ENCODE measurements around the gene NOTCH2. TPM values are rescaled to one million over a fixed set of nuclear protein-coding genes. Genes with fewer than 3 reads are reported as not detected.

The NOTCH2 gene
- total RNA-seq, 3 donors from 2014 or later: 106 to 148 (median 123) TPM

- Histone ChIP-seq H3K27me3 (no peaks in the 10 kb centered on the region), H3K36me3 (peaks cover 17% of the 10 kb centered on the region), H3K4me1 (no peaks in the 10 kb centered on the region), H3K9me3 (no peaks in the 10 kb centered on the region), H3K27ac (no peak overlapping the region), H3K4me3 (no peak overlapping the region)
- no peak for DNase-seq (ENCODE audit: low spot score in 2 of 2)
- intact Hi-C loops (cut with DNase I; ENCODE audit: low total_unique reads): no loop called here
- TF ChIP-seq CTCF (IDR thresholded peaks at IDR 0.05) (no peak), POLR2A (IDR thresholded peaks at IDR 0.05) (no peak), POLR2AphosphoS5 (IDR thresholded peaks at IDR 0.05) (no peak)
Measured at GRCh38 chr1:119940697-119941096, 128.8 kb downstream of the NOTCH2 start.

GRCh38 chr1:119937198-119937597, 132.3 kb downstream of the NOTCH2 start:
- H3K36me3 ChIP-seq: peaks cover 35% of the 10 kb centered on the region
- no peak for TF ChIP-seq POLR2AphosphoS5 (IDR thresholded peaks at IDR 0.05)
- TF ChIP-seq CTCF (IDR thresholded peaks at IDR 0.05): no peak
- TF ChIP-seq POLR2A (IDR thresholded peaks at IDR 0.05): no peak

GRCh38 chr1:119935915-119936314, 133.5 kb downstream of the NOTCH2 start:
- TF ChIP-seq POLR2AphosphoS5 (IDR thresholded peaks at IDR 0.05): no peak
- TF ChIP-seq CTCF (IDR thresholded peaks at IDR 0.05): no peak
- no peak for TF ChIP-seq POLR2A (IDR thresholded peaks at IDR 0.05)
- Histone ChIP-seq H3K27me3 (no peaks in the 10 kb centered on the region), H3K4me3 (no peak overlapping the region), H3K4me1 (no peaks in the 10 kb centered on the region), H3K27ac (no peak overlapping the region), H3K36me3 (peaks cover 35% of the 10 kb centered on the region), H3K9me3 (peaks cover 0 to 10% of the 10 kb centered on the region in 2 donors)
- intact Hi-C loops (cut with DNase I; ENCODE audit: low total_unique reads): loop anchor here (5.0 kb wide), 1 partner anchor 194 kb away; no protein-coding TSS in a partner anchor
- DNase-seq (ENCODE audit: low spot score in 2 of 2): no peak

More at GRCh38 chr1:119937198-119937597, 132.3 kb downstream of the NOTCH2 start:
- intact Hi-C loops (cut with DNase I; ENCODE audit: low total_unique reads): loop anchor here (5.0 kb wide), 1 partner anchor 195 kb away; no protein-coding TSS in a partner anchor
- no peak overlapping the region for H3K4me3 ChIP-seq
- no peaks in the 10 kb centered on the region for H3K27me3 ChIP-seq
- no peak overlapping the region for H3K27ac ChIP-seq
- H3K9me3 ChIP-seq: peaks cover 0 to 10% of the 10 kb centered on the region in 2 donors
- no peak for DNase-seq (ENCODE audit: low spot score in 2 of 2)
- H3K4me1 ChIP-seq: no peaks in the 10 kb centered on the region

DNA sequence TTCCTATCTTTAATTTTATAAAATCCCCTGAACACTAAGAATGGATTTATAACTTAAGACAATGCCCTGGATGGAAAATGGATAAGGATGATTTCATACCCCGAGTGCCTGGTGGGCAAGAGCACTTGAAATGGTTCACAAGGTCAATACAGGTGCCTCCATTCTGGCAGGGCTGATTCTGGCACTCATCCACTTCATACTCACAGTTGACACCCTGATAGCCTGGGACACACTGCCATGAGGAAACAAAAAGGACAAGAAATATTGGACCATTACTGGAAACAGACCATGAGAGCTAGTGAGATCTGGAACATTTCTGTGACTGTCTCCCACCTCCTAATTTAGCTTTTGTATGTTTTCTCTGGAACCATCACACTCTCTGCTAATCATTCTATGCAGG, 134.1 kb downstream of the NOTCH2 start:
- Histone ChIP-seq H3K4me1 (no peaks in the 10 kb centered on the region), H3K4me3 (no peak overlapping the region), H3K27me3 (no peaks in the 10 kb centered on the region), H3K9me3 (peaks cover 0 to 10% of the 10 kb centered on the region in 2 donors), H3K27ac (no peak overlapping the region), H3K36me3 (peaks cover 35% of the 10 kb centered on the region)
- TF ChIP-seq CTCF (IDR thresholded peaks at IDR 0.05): no peak
- TF ChIP-seq POLR2A (IDR thresholded peaks at IDR 0.05): no peak
- no peak for TF ChIP-seq POLR2AphosphoS5 (IDR thresholded peaks at IDR 0.05)
- intact Hi-C loops (cut with DNase I; ENCODE audit: low total_unique reads): loop anchor here (5.0 kb wide), 1 partner anchor 193 kb away; no protein-coding TSS in a partner anchor
- no peak for DNase-seq (ENCODE audit: low spot score in 2 of 2)

GRCh38 chr1:119933397-119933796, 136.1 kb downstream of the NOTCH2 start:
- no peak for DNase-seq (ENCODE audit: low spot score in 2 of 2)
- H3K9me3 ChIP-seq: peaks cover 0 to 10% of the 10 kb centered on the region in 2 donors
- no peak overlapping the region for H3K27ac ChIP-seq
- intact Hi-C loops (cut with DNase I; ENCODE audit: low total_unique reads): no loop called here
- H3K4me3 ChIP-seq: no peak overlapping the region
- H3K36me3 ChIP-seq: peaks cover 30% of the 10 kb centered on the region
- H3K27me3 ChIP-seq: no peaks in the 10 kb centered on the region
- H3K4me1 ChIP-seq: no peaks in the 10 kb centered on the region
- TF ChIP-seq CTCF (IDR thresholded peaks at IDR 0.05) (no peak), POLR2AphosphoS5 (IDR thresholded peaks at IDR 0.05) (no peak), POLR2A (IDR thresholded peaks at IDR 0.05) (no peak)

Measured in breast epithelium (tissue), 4 donors.